HL-60 (cell line): Measurements from ENCODE around the gene CXCR2.

Source experiments
- CTCF ChIP-seq: IDR thresholded peaks from one replicate; pipeline ENCODE4 v1.5.1; 2011; ENCODE audit warnings: low read length, control low read depth, inconsistent platforms; ENCODE audit not compliant: insufficient read depth
- GABPA ChIP-seq: IDR thresholded peaks from 2 replicates; pipeline ENCODE4 v1.6.1; 2012; ENCODE audit warnings: low read depth
- POLR2AphosphoS5 ChIP-seq: IDR thresholded peaks from 2 replicates; pipeline ENCODE4 v1.6.1; 2012; ENCODE audit warnings: low read depth
- REST ChIP-seq: IDR thresholded peaks from 2 replicates; pipeline ENCODE4 v1.6.1; 2012; ENCODE audit warnings: low read depth; ENCODE audit not compliant: insufficient replicate concordance
- SPI1 ChIP-seq: IDR thresholded peaks from 2 replicates; pipeline ENCODE4 v1.6.1; 2012; ENCODE audit warnings: low read depth, mild to moderate bottlenecking, borderline replicate concordance

- TF ChIP-seq GABPA, result peak; percentile 7; the same call in 1 of the 2 replicates
- no peak for TF ChIP-seq CTCF
- TF ChIP-seq POLR2AphosphoS5, result peak; percentile 66; the same call in 1 of the 2 replicates
- peak; percentile 54 for TF ChIP-seq REST
- peak; percentile 93 for TF ChIP-seq SPI1
Observed at GRCh38 chr2:218125626-218126080, at the start of gene CXCR2.
